22Rv1 (cell line): ENCODE results near the gene GLUL.

ENCODE experiments used
- ZFX ChIP-seq: fragments of 450-650 bp; IDR thresholded peaks from 2 replicates; pipeline ENCODE4 v1.6.1; 2017; ENCODE audit warnings: antibody characterized with exemption, borderline replicate concordance
- TF ChIP-seq, protein P1 (sequence below): fragments of 450-650 bp; IDR thresholded peaks from 2 replicates; pipeline ENCODE4 v1.5.1; 2017; ENCODE audit warnings: mild to moderate bottlenecking

- TF ChIP-seq, protein P1, sequence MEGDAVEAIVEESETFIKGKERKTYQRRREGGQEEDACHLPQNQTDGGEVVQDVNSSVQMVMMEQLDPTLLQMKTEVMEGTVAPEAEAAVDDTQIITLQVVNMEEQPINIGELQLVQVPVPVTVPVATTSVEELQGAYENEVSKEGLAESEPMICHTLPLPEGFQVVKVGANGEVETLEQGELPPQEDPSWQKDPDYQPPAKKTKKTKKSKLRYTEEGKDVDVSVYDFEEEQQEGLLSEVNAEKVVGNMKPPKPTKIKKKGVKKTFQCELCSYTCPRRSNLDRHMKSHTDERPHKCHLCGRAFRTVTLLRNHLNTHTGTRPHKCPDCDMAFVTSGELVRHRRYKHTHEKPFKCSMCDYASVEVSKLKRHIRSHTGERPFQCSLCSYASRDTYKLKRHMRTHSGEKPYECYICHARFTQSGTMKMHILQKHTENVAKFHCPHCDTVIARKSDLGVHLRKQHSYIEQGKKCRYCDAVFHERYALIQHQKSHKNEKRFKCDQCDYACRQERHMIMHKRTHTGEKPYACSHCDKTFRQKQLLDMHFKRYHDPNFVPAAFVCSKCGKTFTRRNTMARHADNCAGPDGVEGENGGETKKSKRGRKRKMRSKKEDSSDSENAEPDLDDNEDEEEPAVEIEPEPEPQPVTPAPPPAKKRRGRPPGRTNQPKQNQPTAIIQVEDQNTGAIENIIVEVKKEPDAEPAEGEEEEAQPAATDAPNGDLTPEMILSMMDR = no peak
- no peak for TF ChIP-seq ZFX
These were observed 14.4 kb upstream of the GLUL start for GRCh38 chr1:182406012-182406411.
